OCI-LY3 (cell line): Measurements from ENCODE around the gene DKK3.

ENCODE experiments used
- H2AFZ ChIP-seq: fragments of 200-600, 300-600 bp; shearing (Covaris generic); 2 replicates; pipeline ENCODE4 v1.6.0; 2014; ENCODE audit warnings: antibody characterized with exemption, low read depth, low read length
- H3K27ac ChIP-seq: fragments of 200-600, 300-600 bp; sonication (generic); 2 replicates; pipeline ENCODE4 v1.5.1; 2014; ENCODE audit warnings: mild to moderate bottlenecking, low read length, moderate library complexity, mixed read lengths
- H3K27me3 ChIP-seq: fragments of 200-600, 300-600 bp; sonication (generic); 2 replicates; pipeline ENCODE4 v1.6.1; 2014; ENCODE audit warnings: low read depth, low read length, mixed read lengths
- H3K36me3 ChIP-seq: fragments of 200-600, 300-600 bp; sonication (generic); replicated peaks from 2 replicates; pipeline ENCODE3; 2014; ENCODE audit warnings: low read depth, low read length, mixed read lengths
- H3K4me1 ChIP-seq: fragments of 300-600, 200-600 bp; sonication (generic); 2 replicates; pipeline ENCODE4 v1.6.1; 2014; ENCODE audit warnings: low read length, mixed read lengths
- H3K4me2 ChIP-seq: fragments of 200-600, 300-600 bp; sonication (generic); 2 replicates; pipeline ENCODE4 v1.6.1; 2014; ENCODE audit warnings: low read length, mixed read lengths
- H3K4me3 ChIP-seq: fragments of 300-600, 200-600 bp; sonication (generic); 2 replicates; pipeline ENCODE4 v1.5.1; 2014; ENCODE audit warnings: antibody characterized with exemption, mild to moderate bottlenecking, low read length, moderate library complexity
- H3K79me2 ChIP-seq: fragments of 300-600, 200-600 bp; shearing (Covaris generic); 2 replicates; pipeline ENCODE4 v1.6.1; 2014; ENCODE audit warnings: mild to moderate bottlenecking, low read length, mixed read lengths
- H3K9ac ChIP-seq: fragments of 300-600, 200-600 bp; shearing (Covaris generic); 2 replicates; pipeline ENCODE4 v1.6.0; 2014; ENCODE audit warnings: mild to moderate bottlenecking, low read length, moderate library complexity
- H3K9me3 ChIP-seq: fragments of 200-600, 300-600 bp; shearing (Covaris generic); 2 replicates; pipeline ENCODE4 v1.6.1; 2014; ENCODE audit warnings: low read length, mixed read lengths; ENCODE audit not compliant: insufficient read depth
- H4K20me1 ChIP-seq: fragments of 200-600, 300-600 bp; sonication (generic); 2 replicates; pipeline ENCODE4 v1.6.1; 2016; ENCODE audit warnings: low read length, mixed read lengths; ENCODE audit not compliant: insufficient read depth
- EZH2phosphoT487 ChIP-seq: fragments of 200-600 bp; shearing (Covaris generic); IDR thresholded peaks from 2 replicates; pipeline ENCODE4 v1.6.1; 2018; ENCODE audit warnings: antibody characterized with exemption, mixed run types, low read depth
- TF ChIP-seq, protein P1 (sequence below): fragments of 200-600, 300-600 bp; sonication (generic); IDR thresholded peaks from 2 replicates; pipeline ENCODE4 v1.5.1; 2014; ENCODE audit warnings: antibody characterized with exemption, low read length, low read depth

DKK3 gene

GRCh38 chr11:12008790-12009616 is 577 bp upstream of the DKK3 start:
- Histone ChIP-seq H4K20me1 (no peaks in the 10 kb centered on the region), H2AFZ (no peak overlapping the region), H3K4me3 (no peak overlapping the region), H3K9ac (no peak overlapping the region), H3K4me2 (no peak overlapping the region), H3K27ac (no peak overlapping the region), H3K4me1 (no peaks in the 10 kb centered on the region), H3K9me3 (no peaks in the 10 kb centered on the region), H3K27me3 (peaks cover 13% of the 10 kb centered on the region), H3K36me3 (no peaks in the 10 kb centered on the region), H3K79me2 (no peaks in the 10 kb centered on the region)
- TF ChIP-seq, protein P1, sequence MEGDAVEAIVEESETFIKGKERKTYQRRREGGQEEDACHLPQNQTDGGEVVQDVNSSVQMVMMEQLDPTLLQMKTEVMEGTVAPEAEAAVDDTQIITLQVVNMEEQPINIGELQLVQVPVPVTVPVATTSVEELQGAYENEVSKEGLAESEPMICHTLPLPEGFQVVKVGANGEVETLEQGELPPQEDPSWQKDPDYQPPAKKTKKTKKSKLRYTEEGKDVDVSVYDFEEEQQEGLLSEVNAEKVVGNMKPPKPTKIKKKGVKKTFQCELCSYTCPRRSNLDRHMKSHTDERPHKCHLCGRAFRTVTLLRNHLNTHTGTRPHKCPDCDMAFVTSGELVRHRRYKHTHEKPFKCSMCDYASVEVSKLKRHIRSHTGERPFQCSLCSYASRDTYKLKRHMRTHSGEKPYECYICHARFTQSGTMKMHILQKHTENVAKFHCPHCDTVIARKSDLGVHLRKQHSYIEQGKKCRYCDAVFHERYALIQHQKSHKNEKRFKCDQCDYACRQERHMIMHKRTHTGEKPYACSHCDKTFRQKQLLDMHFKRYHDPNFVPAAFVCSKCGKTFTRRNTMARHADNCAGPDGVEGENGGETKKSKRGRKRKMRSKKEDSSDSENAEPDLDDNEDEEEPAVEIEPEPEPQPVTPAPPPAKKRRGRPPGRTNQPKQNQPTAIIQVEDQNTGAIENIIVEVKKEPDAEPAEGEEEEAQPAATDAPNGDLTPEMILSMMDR, result no peak
- no peak for TF ChIP-seq EZH2phosphoT487

GRCh38 chr11:12007230-12007593 is 1.2 kb downstream of the DKK3 start:
- no peak overlapping the region for H3K4me2 ChIP-seq
- H3K4me3 ChIP-seq, result no peak overlapping the region
- TF ChIP-seq, protein P1, result no peak
- TF ChIP-seq EZH2phosphoT487, result no peak
- H3K27me3 ChIP-seq, result peaks cover 24% of the 10 kb centered on the region
- H3K27ac ChIP-seq, result no peak overlapping the region
- H4K20me1 ChIP-seq, result no peaks in the 10 kb centered on the region
- no peaks in the 10 kb centered on the region for H3K36me3 ChIP-seq
- no peaks in the 10 kb centered on the region for H3K79me2 ChIP-seq
- H2AFZ ChIP-seq, result no peak overlapping the region
- H3K4me1 ChIP-seq, result no peaks in the 10 kb centered on the region
- no peak overlapping the region for H3K9ac ChIP-seq
- no peaks in the 10 kb centered on the region for H3K9me3 ChIP-seq

GRCh38 chr11:12006552-12007229 is 1.7 kb downstream of the DKK3 start:
- no peak overlapping the region for H3K27ac ChIP-seq
- no peak overlapping the region for H3K4me2 ChIP-seq
- H4K20me1 ChIP-seq, result no peaks in the 10 kb centered on the region
- H2AFZ ChIP-seq, result no peak overlapping the region
- H3K4me3 ChIP-seq, result no peak overlapping the region
- no peaks in the 10 kb centered on the region for H3K36me3 ChIP-seq
- H3K9me3 ChIP-seq, result no peaks in the 10 kb centered on the region
- no peak for TF ChIP-seq EZH2phosphoT487
- TF ChIP-seq, protein P1, result no peak
- H3K79me2 ChIP-seq, result no peaks in the 10 kb centered on the region
- peaks cover 28% of the 10 kb centered on the region for H3K27me3 ChIP-seq
- H3K4me1 ChIP-seq, result no peaks in the 10 kb centered on the region
- no peak overlapping the region for H3K9ac ChIP-seq

DNA sequence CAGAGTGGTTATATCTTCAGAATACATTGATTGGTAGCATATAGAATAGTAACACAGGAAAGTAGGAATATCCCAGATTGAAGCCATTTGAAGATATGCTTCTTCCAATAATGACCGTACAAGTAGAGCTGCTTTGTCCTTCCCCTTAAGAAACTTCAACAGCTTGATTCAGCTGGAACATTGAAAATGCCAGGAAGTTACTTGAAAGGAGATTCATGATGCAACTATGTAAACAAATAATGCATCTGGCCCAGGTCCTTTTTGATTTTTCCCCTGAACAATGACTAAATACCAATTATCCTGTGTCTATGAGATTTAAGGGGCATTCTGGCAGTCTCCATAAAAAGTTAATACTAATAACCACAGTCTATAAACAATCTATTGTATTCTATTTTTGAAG is 3.0 kb downstream of the DKK3 start:
- Histone ChIP-seq H3K4me2 (no peak overlapping the region), H2AFZ (no peak overlapping the region), H3K27ac (no peak overlapping the region), H4K20me1 (no peaks in the 10 kb centered on the region), H3K79me2 (no peaks in the 10 kb centered on the region), H3K9me3 (no peaks in the 10 kb centered on the region), H3K4me3 (no peak overlapping the region), H3K36me3 (no peaks in the 10 kb centered on the region), H3K27me3 (peaks cover 37% of the 10 kb centered on the region), H3K9ac (no peak overlapping the region), H3K4me1 (no peaks in the 10 kb centered on the region)
- TF ChIP-seq, protein P1, result no peak
- no peak for TF ChIP-seq EZH2phosphoT487
